NCI-H345 treated with DMSO at 0.1 percent for 48 hours (cell line): ENCODE data around the gene NEURL2.

ENCODE experiments used
- DNase-seq: peaks from one replicate; lab custom pipeline; 2025; ENCODE audit not compliant: unreplicated experiment; lab: John Stamatoyannopoulos, UW

The NEURL2 gene

DNA sequence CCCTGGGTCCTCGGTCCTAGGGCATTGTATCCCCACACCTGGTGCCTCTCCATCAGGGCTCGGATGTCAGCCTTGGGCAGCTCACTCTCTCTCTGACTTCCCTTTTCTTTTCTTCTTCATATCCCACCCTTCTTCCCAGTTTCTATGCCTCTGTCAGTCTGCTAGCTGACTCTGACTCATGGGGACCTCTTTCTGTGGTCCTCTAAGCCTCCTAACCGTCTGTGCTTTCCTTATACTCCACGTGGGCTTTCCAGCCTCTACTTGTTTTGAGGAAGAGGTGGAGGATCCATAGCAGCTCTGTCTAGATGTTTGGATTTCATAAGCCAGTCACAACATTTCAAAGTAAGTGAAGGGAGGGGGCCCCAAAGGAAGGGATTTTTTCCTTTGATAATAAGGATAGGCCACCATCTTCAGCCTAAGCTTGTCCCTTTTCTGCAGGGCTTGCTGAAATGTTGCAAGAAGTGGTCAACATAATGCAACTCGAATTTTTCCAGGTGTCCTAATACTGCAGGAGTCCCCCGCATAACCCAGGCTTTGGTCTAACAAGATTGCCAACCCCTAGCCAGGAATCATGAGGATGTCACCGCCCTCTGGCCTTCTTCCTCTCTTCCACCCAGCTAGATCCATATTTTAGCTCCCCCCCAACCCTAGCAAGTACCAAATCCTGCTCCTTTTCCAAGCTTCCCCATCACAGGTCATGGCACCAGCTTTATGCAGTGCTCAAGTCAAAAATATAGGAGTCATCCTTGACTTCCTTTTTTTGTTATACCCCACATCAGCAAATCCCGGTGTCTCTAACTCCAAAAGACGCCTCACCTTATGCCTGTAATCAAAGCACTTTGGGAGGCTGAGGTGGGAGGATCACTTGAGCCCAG is 29.7 kb upstream of the NEURL2 start:
- no peak for DNase-seq

- no peak for DNase-seq
Measured at GRCh38 chr20:45919542-45920399, 28.8 kb upstream of the NEURL2 start.

- DNase-seq = no peak
Measured at GRCh38 chr20:45918779-45919537, 27.9 kb upstream of the NEURL2 start.

- DNase-seq = no peak
Measured at GRCh38 chr20:45918182-45918737, 27.3 kb upstream of the NEURL2 start.

DNA sequence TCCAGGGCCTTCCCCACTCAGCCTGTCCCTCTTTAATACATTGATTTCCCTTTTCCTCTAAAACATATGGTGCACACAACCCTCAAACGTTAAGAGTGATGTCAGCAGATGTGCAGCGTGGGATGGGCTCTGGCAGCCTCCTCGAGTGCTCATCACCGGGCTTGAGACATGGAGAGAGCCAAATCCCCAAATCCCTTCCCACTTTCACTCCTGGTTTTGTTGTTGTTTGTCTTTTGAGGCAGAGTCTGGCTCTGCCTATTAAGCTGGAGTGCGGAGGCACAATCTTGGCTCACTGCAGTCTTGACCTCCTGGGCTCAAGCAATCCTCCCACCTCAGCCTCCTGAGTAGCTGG is 26.8 kb upstream of the NEURL2 start:
- no peak for DNase-seq

DNA sequence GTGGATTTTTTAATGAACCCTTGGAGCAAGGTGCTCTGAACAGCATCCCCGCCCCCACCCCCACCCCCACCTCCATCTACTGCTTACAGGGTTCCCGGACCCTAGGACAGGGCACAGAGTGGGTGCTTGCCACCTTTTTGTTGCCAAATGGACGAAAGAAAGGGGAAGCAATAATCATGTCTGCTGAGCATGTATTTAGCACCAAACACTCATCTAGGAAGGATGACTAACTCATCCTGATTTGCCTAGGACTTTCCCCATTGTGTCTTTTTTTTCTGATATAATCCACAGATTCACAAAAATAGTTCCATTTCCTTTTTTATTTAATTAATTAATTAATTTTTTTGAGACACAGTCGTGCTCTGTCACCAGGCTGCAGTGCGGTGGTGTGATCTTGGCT is 22.1 kb upstream of the NEURL2 start:
- no peak for DNase-seq

DNA sequence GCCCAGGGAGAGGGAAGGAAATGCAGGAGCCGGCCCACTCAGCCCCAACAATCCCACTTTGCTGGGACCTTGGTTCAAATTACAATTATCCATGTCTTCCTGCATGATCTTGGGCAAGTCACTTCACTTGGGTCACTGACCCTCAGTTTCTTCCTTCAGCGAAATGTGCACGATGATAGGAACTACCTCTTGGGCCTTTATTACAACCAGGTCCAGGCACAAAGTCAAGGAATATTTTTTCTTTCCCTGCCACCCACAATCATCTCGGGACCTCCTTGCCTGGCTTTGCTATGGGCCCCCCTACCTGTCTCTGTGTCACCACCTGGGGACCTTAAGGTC is 21.3 kb upstream of the NEURL2 start:
- no peak for DNase-seq

GRCh38 chr20:45911486-45912343 is 20.7 kb upstream of the NEURL2 start, which contains the start of gene PLTP:
Gene PLTP (minus strand): TSS chr20:45912155. CDS start chr20:45911452, 703 bp downstream.
- DNase-seq = no peak

DNA sequence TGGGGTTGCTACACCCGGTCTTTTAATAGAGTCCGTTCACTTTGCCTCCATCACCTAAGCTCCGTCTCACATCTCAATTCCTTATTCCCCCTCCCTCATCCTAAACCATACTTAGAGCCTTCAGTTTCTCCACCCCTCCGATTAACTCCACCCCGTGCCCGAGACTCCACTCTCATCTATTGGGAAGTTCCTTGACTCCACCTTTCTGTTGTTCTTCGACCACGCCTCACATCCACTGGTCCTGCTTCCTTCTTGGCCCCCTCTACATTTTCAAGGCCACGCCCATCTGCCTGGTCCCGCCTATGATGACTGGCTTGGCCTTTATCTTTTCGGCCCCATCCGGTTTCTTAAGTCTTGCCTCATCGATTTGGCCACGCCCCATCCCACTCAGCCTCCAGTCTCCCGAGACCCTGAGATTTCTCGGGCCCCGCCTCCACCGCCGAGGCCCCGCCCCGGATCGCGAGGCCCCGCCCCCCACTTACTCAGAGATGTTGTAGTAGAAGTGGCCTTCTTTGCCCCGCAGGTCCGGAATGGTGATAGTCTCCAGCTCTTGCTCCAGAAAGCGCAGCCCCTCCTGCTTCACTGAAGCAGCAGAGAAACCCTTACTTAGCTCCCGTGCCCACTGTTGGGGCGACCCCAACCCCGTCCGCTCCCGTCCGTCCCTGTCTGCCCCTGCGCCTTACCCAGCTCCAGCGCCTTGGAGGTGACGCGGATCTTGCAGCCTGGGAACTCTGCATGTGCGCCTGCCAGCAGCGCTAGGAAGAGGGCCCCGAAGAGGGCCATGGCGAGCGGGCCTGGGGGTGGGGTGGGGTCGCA is 19.9 kb upstream of the NEURL2 start:
- DNase-seq = peak; percentile 61

DNA sequence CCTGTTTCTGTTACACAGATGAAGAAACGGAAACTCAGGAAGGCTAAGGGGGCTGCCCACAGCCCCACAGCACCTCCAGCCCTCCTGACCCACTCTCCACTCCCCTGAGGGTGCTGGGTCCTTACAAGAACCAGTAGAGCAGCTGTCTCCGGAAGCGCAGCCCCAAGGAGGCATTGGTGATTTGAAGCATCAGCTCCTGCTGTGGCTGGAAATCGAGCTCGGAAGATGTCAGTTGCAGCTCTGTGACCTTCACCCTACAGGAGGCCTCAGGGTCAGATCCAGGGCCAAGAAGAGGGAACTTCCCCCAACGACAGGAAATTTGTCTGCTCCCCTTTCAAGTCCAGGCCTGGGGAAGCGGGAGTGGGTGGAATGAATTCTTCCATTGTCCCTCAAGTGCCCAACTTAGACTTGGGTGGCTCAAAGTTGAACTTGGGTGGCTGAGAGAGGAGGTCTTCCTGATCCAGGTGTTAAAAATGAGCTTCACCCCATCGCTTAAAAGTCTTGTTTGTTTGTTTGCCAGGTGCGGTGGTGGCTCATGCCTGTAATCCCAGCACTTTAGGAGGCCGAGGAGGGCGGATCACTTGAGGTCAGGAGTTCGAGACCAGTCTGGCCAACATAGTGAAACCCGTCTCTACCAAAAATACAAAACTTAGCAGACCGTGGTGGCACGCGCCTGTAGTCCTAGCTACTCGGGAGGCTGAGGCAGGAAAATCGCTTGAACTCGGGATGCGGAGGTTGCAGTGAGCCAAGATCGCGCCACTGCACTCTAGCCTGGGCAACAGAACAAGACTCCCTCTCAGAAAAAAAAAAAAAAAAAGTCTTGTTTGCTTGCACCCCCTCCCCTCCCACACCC is 19.0 kb upstream of the NEURL2 start:
- DNase-seq = no peak

DNA sequence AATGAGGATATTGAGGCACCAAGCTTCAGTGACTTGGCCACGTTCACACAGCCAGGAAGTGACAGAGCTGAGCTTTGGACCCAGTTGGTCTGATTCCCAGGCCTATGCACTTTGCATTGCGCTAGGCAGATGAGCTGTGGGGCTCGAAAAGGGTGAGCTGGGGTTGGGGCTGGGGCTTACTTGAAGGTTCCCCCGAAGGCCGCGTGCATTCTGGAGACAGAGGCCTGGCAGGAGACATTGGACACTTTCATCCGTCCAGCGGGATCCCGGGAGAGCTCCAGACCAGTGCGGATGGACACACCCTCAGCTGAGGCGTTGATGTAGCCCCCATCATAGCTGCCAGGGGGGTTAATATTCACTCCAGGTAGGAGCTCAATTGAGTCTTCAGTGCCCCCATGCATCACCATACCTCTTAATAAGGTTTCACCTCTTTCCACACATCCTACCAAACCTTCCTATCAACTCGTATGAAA is 18.4 kb upstream of the NEURL2 start:
- DNase-seq = no peak

DNA sequence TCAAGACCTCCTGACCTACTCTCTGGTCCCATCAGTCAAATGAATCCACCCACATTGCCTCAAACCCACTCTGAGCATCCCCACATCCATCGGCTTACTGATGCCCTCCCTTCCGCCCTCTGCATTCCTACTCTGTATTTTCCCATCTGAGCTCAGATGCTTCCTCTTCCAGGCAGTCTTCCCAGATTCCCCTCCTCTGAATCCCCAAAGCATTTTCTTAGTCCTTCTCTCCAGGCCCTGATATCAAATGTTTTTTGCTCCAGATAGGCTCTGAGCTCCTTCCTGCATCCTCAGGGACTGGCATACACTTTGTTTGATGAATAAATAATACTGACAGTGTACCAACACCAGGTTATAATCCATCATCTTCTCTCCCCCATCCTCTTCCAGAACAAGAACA is 17.1 kb upstream of the NEURL2 start:
- DNase-seq = no peak

DNA sequence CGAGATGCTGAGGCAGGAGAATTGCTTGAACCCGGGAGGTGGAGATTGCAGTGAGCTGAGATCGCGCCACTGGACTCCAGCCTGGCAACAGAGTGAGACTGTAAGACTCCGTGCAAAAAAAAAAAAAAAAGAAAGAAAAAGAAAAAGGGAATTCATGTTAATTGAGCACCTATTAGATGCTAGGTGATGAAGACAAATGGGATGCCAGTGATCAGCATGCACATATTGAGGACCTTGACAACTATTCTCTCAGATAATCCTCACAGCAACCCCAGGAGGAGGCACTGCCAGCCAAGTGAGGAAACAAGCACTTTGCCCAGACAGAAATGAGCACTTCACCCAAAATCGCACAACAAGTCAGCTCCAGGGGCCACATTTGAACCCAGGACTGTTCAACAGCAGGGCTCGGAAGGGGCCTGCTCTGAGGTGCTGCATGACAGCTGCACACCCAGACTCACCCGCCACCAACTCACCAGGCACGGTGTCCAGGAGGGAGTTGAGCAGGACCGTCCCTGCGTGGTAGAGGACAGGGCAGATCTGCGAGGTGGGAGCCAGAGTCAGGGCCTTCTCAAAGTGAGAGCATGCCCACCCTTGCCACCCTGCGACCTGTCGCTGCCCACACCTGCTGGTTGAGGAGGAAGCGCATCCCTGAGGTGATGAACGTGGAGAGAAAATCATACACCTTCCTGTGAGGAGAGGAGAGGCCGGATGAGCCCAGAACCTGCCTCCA is 16.4 kb upstream of the NEURL2 start:
- no peak for DNase-seq

DNA sequence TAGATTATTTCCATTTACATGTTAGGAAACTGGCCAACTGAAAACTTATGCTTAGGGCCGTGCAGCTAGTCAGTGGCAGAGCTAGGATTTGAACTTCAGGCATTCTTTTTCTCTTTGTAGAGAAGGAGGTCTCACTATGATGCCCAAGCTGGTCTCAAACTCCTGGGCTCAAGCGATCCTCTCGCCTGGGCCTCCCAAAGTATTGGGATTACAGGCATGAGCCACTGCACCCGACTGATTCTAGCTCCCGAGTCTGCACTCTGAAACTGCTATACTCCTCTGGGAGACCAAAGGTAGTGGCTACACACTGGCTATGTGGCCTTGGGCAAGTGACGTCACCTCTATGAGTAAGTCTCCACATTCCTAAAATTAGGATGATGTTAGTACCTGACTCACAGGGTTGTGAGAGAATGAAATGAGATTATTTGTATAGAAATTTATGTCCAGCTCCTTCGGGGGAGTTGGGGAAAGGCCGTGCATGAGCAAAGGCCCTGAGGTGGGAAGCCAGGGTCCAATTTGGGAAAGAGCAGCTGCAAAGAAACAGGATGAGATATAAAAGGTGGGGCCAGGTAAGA is 14.6 kb upstream of the NEURL2 start:
- no peak for DNase-seq

DNA sequence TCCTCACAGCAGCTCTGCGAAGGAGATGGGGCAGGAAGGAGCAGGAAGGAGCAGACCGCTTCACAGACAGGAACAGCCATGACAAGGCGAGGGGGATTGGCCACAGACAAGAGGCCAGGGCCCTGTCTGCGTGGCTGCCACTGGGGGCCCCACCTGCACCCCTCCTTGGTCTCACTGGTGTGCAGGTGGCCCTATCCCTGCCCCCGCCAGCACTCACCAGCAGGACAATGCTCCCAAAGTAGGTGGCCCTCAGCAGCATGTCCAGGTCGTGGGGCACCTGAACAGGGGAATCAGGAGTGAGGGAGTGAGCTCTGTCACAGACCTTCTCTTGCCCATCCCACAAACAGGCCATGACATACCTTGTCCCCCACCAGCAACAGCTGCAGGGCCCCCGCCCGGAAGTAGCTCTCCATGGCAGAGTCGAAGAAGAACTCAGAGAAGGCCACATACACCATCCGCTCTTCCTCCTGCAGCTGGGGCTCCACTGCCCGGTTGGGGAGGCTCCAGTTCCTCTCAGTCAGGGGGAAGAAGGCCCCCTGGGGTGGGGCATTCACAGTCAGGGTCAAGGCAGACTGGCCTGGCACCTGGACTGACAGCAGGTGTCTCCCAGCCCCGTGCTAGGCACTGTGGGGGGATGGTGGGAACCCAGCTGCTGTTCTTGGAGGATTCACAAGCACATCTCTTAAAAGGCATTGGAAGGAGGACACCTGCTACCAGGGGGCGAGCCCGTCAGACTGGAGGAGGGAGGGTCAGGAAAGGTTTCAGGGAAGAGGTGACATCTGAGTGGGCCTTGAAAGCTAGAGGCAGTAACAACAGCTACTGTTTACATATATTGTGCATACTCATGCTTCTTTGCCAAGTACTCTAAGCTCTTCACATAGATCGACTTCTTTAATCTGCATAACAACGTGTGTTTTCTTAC is 13.8 kb upstream of the NEURL2 start:
- no peak for DNase-seq

DNA sequence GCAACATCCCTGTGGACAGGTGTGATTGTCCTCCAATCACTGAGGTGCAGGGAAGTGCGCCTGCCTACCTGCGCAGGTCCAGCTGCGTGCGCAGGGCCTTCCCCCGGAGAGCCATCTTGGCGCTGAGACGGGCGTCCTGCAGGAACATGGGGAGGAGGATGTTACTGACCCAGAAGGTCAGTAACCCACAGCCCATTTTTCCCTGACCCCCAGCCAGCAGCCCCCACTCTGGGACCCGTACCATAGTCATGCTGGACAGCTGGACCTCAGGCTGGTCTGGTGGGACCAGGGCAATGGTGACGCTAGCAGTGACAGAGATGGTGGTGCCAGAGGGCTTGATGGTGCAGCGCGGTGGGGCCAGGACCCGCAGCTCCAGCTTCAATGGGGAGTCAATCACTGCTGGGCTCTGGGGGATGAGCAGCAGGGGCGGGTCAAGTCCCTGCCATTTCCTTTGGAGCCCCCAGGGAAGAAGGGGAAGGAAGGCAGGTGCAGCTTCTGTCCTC is 11.2 kb upstream of the NEURL2 start:
- DNase-seq = no peak
